ENCODE results near the gene MEOX2.

Gene MEOX2

DNA sequence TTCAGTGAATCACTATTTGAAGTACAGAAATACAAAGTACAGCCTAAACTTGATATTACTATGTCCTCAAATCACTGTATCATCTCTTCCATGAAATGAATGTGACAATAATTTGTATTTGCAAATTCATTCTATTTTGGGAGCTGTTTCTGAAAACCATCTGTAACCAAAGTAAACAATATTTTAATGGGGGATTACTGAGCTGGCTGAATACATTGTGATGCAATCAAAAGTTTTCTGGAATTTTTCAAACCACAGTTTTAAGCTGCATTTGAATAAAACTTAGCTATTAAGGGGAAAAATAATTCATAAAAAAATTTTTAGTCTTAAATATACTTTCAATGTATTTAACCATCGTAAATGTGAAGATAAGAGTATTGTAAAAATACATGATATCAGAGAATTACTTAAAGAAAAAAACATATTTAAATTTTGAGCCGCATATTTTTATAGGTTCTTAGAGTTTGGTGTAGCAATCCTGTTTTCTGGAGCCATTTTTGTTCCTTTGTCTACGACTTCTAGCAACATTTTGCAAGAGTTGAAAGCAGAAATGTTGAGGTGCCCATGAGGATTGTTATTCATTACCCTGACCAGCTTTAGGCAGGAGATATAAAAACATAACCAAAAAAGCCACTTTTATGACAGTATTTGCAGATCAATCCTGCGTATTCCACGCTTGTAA, 78.8 kb downstream of the MEOX2 start:
- DNase-seq, result no peak

DNA sequence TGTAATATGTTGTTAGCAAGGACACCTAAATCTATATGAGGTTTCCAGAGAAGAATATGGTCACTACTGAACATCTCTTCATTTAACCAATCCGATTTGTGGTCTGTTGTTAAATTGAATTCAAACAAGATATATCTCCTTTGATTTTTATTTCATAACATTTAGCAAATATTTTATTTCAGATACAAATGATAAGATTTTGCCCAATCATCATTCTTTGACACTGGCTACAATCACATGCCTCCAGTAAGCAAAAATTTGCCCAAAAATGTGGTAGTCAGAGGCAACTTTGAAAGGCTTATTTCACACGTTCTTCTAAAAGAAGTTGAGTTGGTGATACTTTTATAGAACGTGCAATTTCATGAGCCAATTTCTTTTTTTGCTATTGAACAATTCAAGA, 79.9 kb downstream of the MEOX2 start:
- DNase-seq, result no peak

DNA sequence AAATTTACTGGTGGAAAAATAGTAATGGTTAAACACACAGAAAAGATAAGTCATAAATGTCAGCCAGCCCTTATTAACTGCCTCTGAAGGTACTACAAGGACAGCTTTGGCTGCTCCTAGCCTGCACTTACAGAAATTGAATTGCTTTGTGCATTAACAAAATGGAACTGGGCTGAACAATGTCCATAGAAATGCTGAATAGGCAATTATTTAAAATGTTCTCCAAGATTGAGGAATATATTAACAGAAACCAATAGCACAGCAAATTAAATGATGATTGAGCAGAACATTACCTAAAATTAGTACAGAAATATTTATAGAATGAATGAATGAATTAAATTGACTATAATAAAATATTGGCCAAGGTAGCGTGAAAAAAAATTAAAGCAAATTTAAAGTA, 82.3 kb downstream of the MEOX2 start:
- DNase-seq, result no peak

DNA sequence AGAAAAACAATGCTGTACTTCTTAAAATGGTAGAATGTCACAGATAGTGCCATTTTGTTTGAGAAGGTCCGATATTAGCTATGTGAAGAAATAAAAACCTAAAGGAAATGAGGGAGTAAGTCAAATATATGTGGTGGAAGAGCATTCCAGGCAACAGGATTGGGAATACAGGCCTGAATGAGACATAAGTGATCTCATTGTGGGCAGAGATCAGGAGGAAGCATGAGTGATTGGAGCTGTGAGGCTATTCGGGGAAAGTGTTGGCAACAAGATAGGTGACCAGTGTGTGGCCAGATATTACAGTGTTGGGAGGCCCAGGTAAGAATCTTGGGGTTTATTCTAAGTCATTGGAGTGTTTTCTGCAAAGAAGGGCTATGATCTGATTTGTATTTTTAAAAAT, 83.4 kb downstream of the MEOX2 start:
- no peak for DNase-seq

DNA sequence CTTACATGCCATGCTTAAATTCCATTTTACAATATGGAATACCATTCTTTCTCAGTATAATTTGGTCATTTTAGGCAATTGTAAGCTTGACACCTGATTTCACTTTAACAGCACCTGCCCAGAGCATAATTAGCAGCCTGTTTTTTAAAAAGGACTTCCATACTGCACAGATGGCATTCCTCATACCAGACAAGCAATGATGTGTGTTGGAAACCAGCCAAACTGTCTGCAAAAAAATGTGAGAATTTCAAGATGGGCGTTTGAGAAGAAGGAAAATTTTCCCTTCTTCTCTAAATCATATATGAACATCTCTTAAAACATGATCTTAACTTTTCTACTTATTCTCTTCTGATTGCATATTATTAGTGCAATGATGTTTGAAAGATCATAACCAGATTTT, 84.2 kb downstream of the MEOX2 start:
- DNase-seq, result no peak

DNA sequence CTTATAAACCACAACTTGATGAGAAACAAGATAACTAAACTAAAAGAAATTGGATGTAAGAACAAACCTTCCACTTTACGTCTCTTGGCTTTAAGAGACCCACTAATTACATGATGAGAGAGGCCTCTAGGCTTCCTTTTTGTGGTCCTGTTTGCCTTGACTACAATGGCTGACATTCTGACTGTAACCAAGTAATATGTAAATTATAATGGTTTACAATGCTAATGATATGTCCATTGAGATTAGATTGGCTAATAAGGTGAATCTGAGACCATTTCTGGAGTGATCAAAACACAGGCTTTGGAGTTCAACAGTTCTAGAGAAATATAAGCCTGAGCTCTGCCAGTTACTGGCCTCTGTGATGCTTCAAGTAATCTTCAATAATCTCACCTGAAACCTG, 85.3 kb downstream of the MEOX2 start:
- DNase-seq, result no peak

DNA sequence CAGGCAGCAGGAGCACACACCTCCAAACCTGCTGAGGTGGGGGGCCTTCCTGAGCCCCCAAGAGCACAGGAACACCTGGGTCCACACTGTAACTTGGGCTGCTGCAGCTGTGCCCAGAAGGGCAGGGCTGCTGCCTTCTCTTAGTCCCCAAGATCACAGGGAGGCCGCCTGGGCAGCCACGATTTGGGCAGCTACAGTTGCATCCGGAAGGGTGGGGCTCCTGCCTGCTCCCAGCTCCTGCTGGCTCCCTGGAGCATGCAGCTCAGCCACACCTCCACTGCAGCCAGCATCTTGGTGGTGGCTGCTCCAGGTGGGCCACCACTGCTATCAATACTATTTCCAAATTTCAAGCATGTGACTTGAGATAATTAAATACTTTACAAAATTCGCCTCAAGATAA, 86.2 kb downstream of the MEOX2 start:
- DNase-seq, result no peak

DNA sequence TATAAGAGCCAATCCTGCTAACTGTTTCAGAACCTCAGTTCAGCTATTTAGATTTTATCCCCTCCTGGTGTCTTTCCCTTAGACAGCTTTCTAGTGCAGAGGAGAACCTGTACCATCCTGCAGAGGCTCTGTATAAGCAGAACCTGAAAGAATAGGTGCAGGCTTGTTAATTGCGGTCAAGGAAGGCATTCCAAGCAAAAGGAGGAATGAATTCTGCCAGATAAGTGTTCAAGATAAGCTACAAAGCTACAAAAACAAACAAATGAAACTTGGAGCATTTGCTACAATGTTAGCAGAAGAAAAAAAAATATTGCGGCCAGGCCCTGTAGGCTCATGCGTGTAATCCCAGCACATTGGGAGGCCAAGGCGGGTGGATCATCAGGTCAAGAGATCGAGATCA, 92.0 kb downstream of the MEOX2 start:
- no peak for DNase-seq

DNA sequence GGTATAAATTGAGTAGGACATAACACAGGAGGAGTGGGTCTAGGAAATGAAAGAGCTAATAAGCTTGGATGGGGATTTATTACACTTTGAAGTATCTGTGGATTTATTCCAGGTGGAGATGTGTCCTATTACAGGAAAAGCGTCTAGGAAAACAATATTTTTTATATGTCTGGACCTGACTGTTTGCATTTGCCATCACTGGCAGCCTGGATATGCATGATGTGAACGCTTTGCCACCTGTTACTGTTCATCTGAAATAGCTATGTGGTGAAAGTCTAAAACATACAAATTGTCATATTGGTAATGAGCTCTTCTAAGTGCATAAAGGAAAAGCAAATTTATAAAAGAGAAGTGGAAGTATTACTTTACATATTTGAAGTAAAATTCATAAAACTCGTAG, 93.1 kb downstream of the MEOX2 start:
- DNase-seq, result no peak

DNA sequence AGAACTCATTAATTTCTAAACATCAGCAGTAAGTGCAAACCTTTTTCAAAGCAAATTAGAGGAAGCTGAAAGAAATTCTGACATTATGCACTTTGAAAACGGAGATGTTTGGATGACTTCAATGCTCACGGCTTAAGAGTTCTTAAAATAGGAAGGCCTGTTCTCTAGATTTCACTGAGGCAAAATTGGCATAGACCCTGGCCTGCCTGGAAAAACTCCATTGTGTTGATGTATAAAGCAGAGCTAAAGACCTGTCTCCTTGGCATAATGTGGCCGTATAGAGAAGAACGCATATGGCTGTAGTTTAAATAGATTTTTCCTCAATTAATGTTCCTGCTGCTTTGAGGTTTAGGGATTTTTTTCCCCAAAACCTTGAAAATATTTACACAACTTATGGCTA, 100.2 kb downstream of the MEOX2 start:
- no peak for DNase-seq

DNA sequence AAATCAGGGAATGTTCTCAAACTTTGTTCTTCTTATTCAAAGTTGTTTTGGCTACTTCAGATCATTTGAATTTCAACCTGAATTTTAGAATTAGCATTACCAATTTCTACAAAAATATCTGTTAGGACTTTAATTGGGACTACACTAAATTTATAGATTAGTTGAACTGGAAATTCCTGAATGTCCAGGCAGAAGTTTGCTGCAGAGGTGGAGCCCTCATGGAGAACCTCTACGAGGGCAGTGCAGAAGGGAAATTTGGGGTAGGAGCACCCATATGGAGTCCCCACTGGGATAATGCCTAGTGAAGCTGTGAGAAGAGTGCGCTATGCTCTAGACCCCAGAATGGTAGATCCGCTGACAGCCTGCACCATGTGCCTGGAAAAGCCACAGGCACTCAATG, 101.9 kb downstream of the MEOX2 start:
- DNase-seq, result no peak

DNA sequence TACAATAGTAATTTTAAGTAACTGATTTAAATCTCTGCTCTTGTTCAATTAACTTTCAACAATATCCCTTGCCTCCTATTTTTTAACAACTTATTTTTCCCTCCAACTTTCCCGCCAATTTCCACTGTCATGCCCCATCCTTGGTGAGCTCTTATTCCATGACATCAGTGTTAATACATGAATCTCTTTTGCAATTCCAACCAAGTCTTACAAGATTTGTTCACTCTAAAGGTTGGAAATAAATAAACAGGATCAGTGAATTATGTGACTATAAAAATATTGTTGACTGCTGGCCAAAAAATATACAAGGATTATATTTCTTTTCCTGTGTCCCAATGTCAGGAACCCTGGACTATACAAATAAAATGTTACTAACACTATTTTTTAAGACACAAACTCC, 103.7 kb downstream of the MEOX2 start:
- DNase-seq, result no peak

DNA sequence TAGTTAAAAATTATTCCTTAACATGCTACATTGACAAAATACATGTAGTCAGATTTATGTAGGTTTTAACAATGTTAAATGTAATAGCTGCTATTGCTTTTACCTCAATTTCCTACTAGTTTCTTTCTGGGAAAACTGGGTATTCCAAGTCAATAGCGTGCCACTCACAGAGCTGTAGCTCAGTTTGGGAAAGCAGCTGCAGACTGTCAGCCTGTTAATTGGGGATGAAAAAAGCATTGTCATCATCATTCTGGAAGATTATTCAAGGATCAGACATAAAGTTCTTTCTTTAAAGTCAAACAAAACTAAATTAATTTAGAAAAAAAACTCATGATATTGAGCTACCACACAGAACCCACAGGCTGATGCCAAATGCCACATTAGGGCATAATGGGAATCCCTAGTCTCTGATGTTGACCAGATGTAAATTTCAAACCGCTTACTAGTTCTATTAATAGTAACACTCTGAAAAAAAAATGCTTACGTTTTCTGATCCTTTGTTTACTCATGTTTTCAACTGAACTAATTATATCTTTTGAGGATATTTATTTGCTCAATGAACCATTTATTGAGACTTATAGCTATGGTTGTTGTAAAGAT, 105.0 kb downstream of the MEOX2 start:
- no peak for DNase-seq

DNA sequence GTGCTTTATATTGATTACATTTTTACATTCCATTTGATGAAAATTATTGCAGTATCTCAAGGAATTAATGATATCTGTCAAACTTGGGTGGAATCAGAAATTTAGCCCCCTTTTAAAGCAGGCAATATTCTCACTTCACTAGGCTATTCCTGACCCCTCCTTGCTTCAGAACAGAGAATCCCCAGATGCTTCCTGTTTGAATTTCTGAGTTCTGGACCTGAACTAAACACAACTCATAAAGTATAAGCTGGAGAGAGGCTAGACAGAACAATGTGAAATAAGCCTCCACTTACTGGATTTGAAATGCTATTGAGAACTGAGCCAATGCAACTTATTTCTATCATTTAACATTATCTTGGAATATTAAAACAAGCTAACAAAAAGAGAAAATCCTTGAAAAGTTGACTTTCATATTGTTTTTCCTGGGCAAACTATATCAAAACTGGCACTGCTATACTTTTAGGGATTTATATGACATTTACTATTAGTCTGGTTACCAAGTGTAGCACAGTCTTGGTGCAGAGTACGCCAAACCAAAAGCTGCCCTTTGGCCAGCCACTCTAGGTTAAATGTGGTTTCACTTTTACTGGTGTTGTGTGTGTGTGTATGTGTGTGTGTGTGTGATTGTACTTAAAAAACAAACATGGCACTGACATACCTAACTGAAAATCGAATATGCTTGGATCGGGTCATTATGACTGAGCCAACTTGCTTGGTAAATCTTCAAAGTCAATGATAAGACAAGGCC, 105.7 kb downstream of the MEOX2 start:
- DNase-seq, result no peak

DNA sequence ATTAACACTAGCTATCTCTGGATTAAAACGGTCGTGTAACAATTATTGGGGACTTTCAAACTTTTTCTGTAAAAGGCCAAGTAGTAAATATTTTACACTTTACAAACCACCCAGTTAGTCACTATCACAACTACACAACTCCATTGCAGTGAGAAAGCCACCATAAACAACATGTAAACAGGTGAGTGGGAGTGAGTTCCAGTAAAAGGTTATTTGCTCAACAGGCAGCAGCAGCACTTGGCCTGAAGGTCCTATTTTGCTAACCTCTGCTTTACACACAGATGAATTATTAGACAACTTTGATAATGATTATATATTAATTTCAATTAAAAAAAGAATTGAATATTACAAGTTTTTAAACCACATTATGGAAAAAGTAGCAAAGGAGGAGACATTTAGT, 108.9 kb downstream of the MEOX2 start:
- no peak for DNase-seq

DNA sequence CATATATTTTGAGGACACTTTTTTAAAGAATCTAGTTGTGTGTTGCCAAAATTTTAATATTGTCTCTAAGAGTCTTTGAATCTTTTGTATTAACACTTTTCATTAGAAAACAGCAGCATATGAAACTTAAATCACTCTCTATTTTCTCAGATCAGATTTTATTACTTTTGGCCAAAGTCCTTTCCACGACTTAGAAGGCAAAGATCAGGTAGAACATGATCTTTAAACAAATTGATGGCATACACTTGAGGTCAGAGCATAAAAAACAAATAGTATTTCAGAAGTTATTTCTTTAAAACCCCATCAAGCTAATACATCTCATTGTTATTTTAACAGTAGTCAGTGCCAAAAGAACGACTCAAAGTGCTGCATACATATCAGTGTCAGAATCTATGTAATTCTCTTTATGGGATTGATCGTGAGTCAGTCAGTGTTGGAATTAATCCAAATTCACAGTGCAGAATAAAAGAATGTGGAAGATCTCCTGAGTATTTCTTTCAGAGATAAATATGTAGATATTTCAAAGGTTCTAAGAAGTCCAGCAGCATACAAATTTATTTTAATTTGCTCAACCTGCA, 115.1 kb downstream of the MEOX2 start:
- no peak for DNase-seq

DNA sequence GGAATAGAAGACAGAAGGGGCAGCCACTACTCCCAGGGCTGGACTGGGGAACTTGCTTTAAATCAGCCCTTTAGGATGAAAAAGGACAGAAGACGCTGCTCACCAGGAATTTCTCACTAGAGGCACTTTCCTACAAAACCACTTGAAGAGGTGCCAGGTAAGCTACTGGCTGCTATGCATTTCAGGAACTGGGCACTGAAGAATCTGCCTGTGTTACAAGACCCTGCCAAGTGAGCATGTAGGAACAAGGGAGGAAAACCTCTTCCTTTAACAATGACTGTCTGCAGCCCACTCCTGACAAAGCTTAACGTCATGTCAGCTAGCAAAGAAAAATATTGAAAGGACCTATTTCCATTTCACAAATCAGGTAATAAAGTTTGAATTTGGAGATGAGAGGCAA, 118.8 kb downstream of the MEOX2 start:
- DNase-seq, result no peak

DNA sequence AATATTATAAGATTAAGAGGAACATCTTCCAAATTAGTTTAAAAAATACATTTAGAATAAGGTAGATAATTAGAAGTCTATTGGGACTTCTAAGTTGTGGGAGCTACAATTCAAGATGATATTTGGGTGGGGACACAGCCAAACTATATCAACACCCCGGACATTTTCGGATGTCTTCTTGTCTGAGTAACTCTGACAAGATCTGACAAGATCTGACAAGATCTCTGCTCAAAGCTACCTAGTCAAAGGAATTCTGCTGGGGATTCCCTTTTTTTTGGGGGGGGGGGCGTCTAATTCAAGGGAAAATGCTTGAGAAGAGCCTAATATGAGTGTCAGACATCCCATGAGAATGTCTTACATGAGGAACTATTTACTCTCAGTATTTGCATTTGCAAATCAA, 119.4 kb downstream of the MEOX2 start:
- no peak for DNase-seq

DNA sequence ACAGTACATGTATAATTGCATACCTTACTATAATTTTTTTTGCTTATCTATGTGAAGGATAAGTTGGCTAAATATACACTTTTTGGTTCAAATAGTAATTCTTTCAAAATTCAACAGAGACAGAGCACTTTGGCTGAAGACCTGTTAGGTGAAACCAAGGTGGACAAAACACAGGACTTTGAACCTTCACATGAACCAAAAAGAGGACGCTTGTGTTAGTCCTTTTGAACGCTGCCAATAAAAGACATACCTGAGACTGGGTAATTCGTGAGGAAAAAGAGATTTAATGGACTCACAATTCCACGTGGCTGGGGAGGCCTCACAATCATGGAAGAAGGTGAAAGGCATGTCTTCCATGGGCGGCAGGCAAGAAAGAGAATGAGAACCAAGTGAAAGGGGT, 120.0 kb downstream of the MEOX2 start:
- no peak for DNase-seq

DNA sequence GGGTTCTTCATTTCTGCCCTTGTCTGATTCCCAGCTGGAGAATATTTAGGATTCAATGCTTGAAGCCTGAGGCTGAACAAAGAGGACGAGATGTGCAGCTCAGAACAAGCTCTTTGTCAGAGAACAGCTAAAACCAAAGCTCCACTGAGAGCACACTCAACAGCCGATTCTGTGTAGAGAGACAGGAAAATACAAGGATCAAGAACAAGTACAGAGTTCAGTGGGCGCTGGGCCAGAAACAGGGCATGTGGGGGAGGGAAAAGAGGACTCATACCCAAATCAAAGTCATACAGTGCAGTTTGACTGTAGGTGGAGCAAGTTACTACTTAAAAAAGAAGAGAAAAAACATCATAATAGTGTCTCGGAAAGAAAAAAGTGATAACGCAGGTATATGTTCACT, 124.6 kb downstream of the MEOX2 start, which contains the start of gene AGMO:
AGMO (minus strand) TSS at position 181 of the 400 bp plus-strand sequence.
- no peak for DNase-seq

Measured in CD4-positive, alpha-beta T cell treated with Interleukin-17A for 1 hour (primary cell).